B cell (primary cell): ENCODE measurements around the gene TMEM138. TPM values are rescaled to one million over a fixed set of nuclear protein-coding genes. Genes with fewer than 3 reads are reported as not detected.

Experiments
- ATAC-seq: fragments of 200-7000 bp; cut with Tn5 transposase; one replicate; pipeline ENCODE4 v1.10.0; 2021; ENCODE audit warnings: low read depth, mild to moderate bottlenecking, moderate number of reproducible peaks, moderate library complexity
- CTCF ChIA-PET: fragments of 350-600 bp; sonication (Branson Sonifier 250); formaldehyde crosslinking; loops from one replicate; lab custom pipeline; 2021; ENCODE audit warnings: antibody characterized with exemption, inconsistent platforms; lab: Charles Lee
- POLR2A ChIA-PET: fragments of 350-600 bp; sonication (Branson Sonifier 250); formaldehyde crosslinking; loops from one replicate; lab custom pipeline; 2021; ENCODE audit warnings: antibody characterized with exemption; lab: Charles Lee
- DNase-seq: peaks from one replicate; pipeline ENCODE4 v3.0.0; 2013
- H2AFZ ChIP-seq: 2 replicates; pipeline ENCODE4 v1.6.1; 2012; ENCODE audit warnings: mild to moderate bottlenecking, low read depth, low read length; ENCODE audit not compliant: insufficient read depth, poor library complexity, severe bottlenecking
- H3K27ac ChIP-seq, 2 donors: 1 replicate in 1 of 2; 2 replicates in 1 of 2; pipeline ENCODE4 v1.5.1; 2012 to 2013; ENCODE audit warnings: low read length in 2 of 2, mild to moderate bottlenecking in 2 of 2, moderate library complexity in 1 of 2
- H3K27me3 ChIP-seq, 4 experiments: fragments of 200-600 bp in 1 of 4; sonication (generic) in 1 of 4; replicated peaks in 1 of 4; 1 replicate in 2 of 4; 2 replicates in 2 of 4; pipeline versions ENCODE4 v1.6.1 to v1.7.0; 2013 to 2016; ENCODE audit warnings: low read length in 3 of 4, mild to moderate bottlenecking in 2 of 4, mixed read lengths in 1 of 4, moderate library complexity in 1 of 4; ENCODE audit not compliant: insufficient read depth in 4 of 4, control insufficient read depth in 3 of 4; ENCODE audit errors: control extremely low read depth in 1 of 4
- H3K36me3 ChIP-seq, 2 experiments: replicated peaks in 1 of 2; 1 replicate in 1 of 2; 2 replicates in 1 of 2; pipeline versions ENCODE4 v1.6.1 to v1.7.1; 2013; ENCODE audit warnings: low read length in 1 of 2; ENCODE audit not compliant: insufficient read depth in 2 of 2, control insufficient read depth in 1 of 2; ENCODE audit errors: control extremely low read depth in 1 of 2, extremely low read depth in 1 of 2
- H3K4me1 ChIP-seq, 2 donors: fragments of 200-600 bp in 1 of 2; sonication (generic) in 1 of 2; 1 replicate in 1 of 2; 2 replicates in 1 of 2; pipeline versions ENCODE4 v1.5.1 to v1.6.1; 2013 to 2017; ENCODE audit warnings: low read length in 2 of 2; ENCODE audit not compliant: control insufficient read depth in 2 of 2, insufficient read depth in 2 of 2
- H3K4me2 ChIP-seq: replicated peaks from 2 replicates; pipeline ENCODE3; 2012; ENCODE audit warnings: mild to moderate bottlenecking, low read depth, low read length; ENCODE audit not compliant: poor library complexity, severe bottlenecking
- H3K4me3 ChIP-seq, 5 experiments: fragments of 200-600 bp in 1 of 5; sonication (generic) in 1 of 5; 1 replicate in 3 of 5; 2 replicates in 2 of 5; pipeline versions ENCODE4 v1.5.1 to v1.7.0; 2011 to 2016; ENCODE audit warnings: low read length in 4 of 5, mild to moderate bottlenecking in 4 of 5, low read depth in 2 of 5, control low read depth in 1 of 5, moderate library complexity in 1 of 5; ENCODE audit not compliant: insufficient read depth in 1 of 5; ENCODE audit errors: control extremely low read depth in 1 of 5, extremely low read depth in 1 of 5
- H3K79me2 ChIP-seq: fragments of 200-600 bp; sonication (generic); one replicate; pipeline ENCODE4 v1.6.0; 2016; ENCODE audit warnings: low read length; ENCODE audit not compliant: control insufficient read depth, insufficient read depth
- H3K9ac ChIP-seq: fragments of 200-600 bp; sonication (generic); 2 replicates; pipeline ENCODE4 v1.6.1; 2017; ENCODE audit warnings: mild to moderate bottlenecking, low read length, moderate library complexity
- H3K9me3 ChIP-seq, 3 donors: one replicate each; pipeline versions ENCODE4 v1.6.1 to v1.7.1; 2013; ENCODE audit warnings: low read length in 2 of 3; ENCODE audit not compliant: control insufficient read depth in 2 of 3, insufficient read depth in 1 of 3; ENCODE audit errors: control extremely low read depth in 1 of 3
- H4K20me1 ChIP-seq: 2 replicates; pipeline ENCODE4 v1.6.0; 2012; ENCODE audit warnings: mild to moderate bottlenecking, low read length; ENCODE audit not compliant: insufficient read depth, control insufficient read depth, poor library complexity, severe bottlenecking
- H3K27ac Mint-ChIP-seq: one replicate; pipeline ENCODE4 v1.8.0; 2021; ENCODE audit warnings: mixed read lengths
- H3K27me3 Mint-ChIP-seq: one replicate; pipeline ENCODE4 v1.8.0; 2021; ENCODE audit warnings: mixed read lengths
- H3K4me1 Mint-ChIP-seq: one replicate; pipeline ENCODE4 v1.8.0; 2021; ENCODE audit warnings: mixed read lengths
- H3K4me3 Mint-ChIP-seq: one replicate; pipeline ENCODE4 v1.8.0; 2021; ENCODE audit warnings: mixed read lengths
- H3K9me3 Mint-ChIP-seq: one replicate; pipeline ENCODE4 v1.8.0; 2022; ENCODE audit warnings: mixed read lengths; ENCODE audit not compliant: insufficient read depth
- CTCF ChIP-seq: fragments of 200-600 bp; IDR thresholded peaks from one replicate; pipeline ENCODE4 v1.8.0; 2022; ENCODE audit warnings: antibody characterized with exemption, mild to moderate bottlenecking
- EZH2 ChIP-seq: IDR thresholded peaks from 2 replicates; pipeline ENCODE4 v1.6.1; 2012; ENCODE audit warnings: borderline replicate concordance, low read depth, mild to moderate bottlenecking, moderate library complexity, low read length; ENCODE audit not compliant: insufficient read depth, poor library complexity, severe bottlenecking
- WGBS: methylation state at CpG from one replicate; pipeline ENCODE4 v1.1.5; 2013; ENCODE audit warnings: missing lambda C conversion rate; ENCODE audit not compliant: insufficient coverage; 5-methylcytosine and 5-hydroxymethylcytosine counted together
- intact Hi-C: fragments of 100-400 bp; cut with micrococcal nuclease; formaldehyde crosslinking; loops from one replicate; pipeline ENCODE4 v1.10.0; 2022
- polyA plus RNA-seq: library from polyadenylated mRNA; depleted of rRNA; stranded (reverse); fragments of >200 nt; gene quantifications from 2 replicates; pipeline ENCODE4 v1.2.3, GENCODE V29; 2012
- total RNA-seq, 2 donors: library from RNA; stranded (reverse); fragments of 120-200 nt in 1 of 2; gene quantifications; 1 replicate in 1 of 2; 2 replicates in 1 of 2; pipeline versions ENCODE4 v1.2.3 to v1.2.4, GENCODE V29; 2013 to 2022

Gene TMEM138
- total and polyA plus RNA-seq, 2 donors (not counting 1 experiment from before 2014, with no cell fraction given), result 66.6 to 84.3 TPM

GRCh38 chr11:61372659-61373420 is 10.7 kb downstream of the TMEM138 start:
- no peaks in the 10 kb centered on the region for H4K20me1 ChIP-seq
- ChIA-PET CTCF (interaction anchor here (0.8 to 1.0 kb wide), 2 partner anchors 13 to 37 kb away, joined by 3 read pairs; no protein-coding TSS in a partner anchor), POLR2A (interaction anchor here (0.7 to 1.0 kb wide), 2 partner anchors 8 to 11 kb away, joined by 3 read pairs; partner anchors contain the start of genes CYB561A3 and TMEM138)
- H3K4me3 ChIP-seq, result no peak overlapping the region
- Mint-ChIP-seq H3K27ac (no peak overlapping the region), H3K9me3 (no peaks in the 10 kb centered on the region), H3K27me3 (no peaks in the 10 kb centered on the region), H3K4me1 (no peaks in the 10 kb centered on the region), H3K4me3 (no peak overlapping the region)
- no peaks in the 10 kb centered on the region for H3K27me3 ChIP-seq
- TF ChIP-seq CTCF (no peak), EZH2 (no peak)
- ATAC-seq (no peak), DNase-seq (no peak)
- H3K27ac ChIP-seq, result no peak overlapping the region
- no peak overlapping the region for H2AFZ ChIP-seq
- no peak overlapping the region for H3K9ac ChIP-seq
- no peak overlapping the region for H3K4me2 ChIP-seq
- H3K9me3 ChIP-seq, result peaks cover 0 to 11% (median 4%) of the 10 kb centered on the region in 3 donors
- intact Hi-C loops, result no loop called here
- H3K79me2 ChIP-seq, result no peaks in the 10 kb centered on the region
- no peaks in the 10 kb centered on the region for H3K4me1 ChIP-seq
- 95% methylated on average over 3 of the region's 8 CpGs for WGBS
- H3K36me3 ChIP-seq, result peaks cover 2 to 31% of the 10 kb centered on the region in 2 experiments

DNA sequence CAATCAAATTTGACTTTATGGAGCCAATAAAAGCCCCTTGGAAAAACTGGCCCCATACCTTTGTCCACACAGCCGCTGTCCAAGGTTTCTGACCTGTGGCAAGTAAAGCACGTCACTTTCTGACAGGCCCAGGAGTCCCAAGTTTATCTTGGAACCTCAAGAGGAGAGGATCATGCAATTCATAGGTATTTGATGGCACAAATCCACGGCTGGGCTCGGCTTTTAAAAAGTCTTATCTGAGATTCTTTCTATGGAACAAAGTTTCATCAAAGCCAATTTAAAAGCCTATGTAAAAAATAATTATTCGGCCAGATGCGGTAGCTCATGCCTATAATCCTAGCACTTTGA is 13.6 kb downstream of the TMEM138 start:
- Histone ChIP-seq H3K4me2 (no peak overlapping the region), H3K27ac (no peak overlapping the region), H3K9ac (no peak overlapping the region), H3K79me2 (no peaks in the 10 kb centered on the region), H4K20me1 (no peaks in the 10 kb centered on the region), H3K4me1 (no peaks in the 10 kb centered on the region), H2AFZ (no peak overlapping the region), H3K27me3 (no peaks in the 10 kb centered on the region), H3K36me3 (peaks cover 2 to 6% of the 10 kb centered on the region in 2 experiments), H3K4me3 (no peak overlapping the region), H3K9me3 (peaks cover 0 to 11% (median 4%) of the 10 kb centered on the region in 3 donors)
- Mint-ChIP-seq H3K4me3 (no peak overlapping the region), H3K4me1 (no peaks in the 10 kb centered on the region), H3K9me3 (no peaks in the 10 kb centered on the region), H3K27ac (no peak overlapping the region), H3K27me3 (no peaks in the 10 kb centered on the region)
- DNase-seq, result no peak
- WGBS, result 99% methylated on average over 4 of the region's 6 CpGs
- TF ChIP-seq CTCF (no peak), EZH2 (no peak)
- CTCF ChIA-PET, result interaction anchor here (0.6 to 2.6 kb wide), 4 partner anchors 9 to 55 kb away, joined by 4 to 19 read pairs (median 7); partner anchors contain the start of gene TMEM216
- POLR2A ChIA-PET, result no interaction called here
- no peak for ATAC-seq
- intact Hi-C loops, result no loop called here
